Measurements from ENCODE around the gene PCDHGA8.
"Not testable (repeated sequence)": the region's sequence is repeated elsewhere in the genome, so short reads cannot be mapped to it uniquely, and the experiment has no call there.

PCDHGA8 gene

DNA sequence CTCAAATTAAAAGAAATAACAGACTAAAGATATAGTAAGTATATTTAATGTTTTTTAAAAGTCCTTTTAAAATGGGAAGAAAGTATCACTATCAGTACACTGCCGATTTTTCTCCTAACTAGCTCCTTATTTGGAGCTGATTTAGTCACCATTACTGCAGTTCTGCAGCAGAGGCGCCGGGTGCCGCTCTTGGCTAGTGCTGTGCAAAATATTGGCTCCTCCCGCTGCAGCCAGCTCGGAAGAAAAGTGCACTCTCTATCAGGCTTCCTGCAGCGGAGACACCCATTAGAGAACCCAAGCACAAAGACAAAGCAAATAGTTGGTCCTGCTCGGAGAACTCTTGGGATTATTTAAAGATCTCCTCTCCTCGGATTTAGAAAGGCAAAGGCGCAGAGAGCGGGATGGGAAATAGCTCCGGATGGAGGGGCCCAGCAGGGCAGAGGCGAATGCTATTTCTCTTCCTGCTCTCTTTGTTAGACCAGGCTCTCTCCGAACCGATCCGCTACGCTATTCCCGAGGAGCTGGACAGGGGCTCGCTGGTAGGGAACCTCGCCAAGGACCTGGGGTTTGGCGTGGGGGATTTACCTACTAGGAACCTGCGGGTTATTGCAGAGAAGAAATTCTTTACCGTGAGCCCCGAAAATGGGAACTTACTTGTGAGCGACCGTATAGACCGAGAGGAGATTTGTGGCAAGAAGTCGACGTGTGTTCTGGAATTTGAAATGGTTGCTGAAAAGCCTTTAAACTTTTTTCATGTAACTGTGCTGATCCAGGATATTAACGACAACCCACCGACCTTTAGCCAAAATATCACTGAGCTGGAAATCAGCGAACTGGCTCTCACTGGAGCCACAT is 22.2 kb upstream of the PCDHGA8 start, which contains the start of gene PCDHGB3:
TSS of gene PCDHGB3 (plus strand) at position 249 of the 855 bp plus-strand sequence. CDS start at position 402, 153 bp downstream.
- no peak for FAIRE-seq
- DNase-seq (ENCODE audit: extremely low spot score, insufficient read length, low read depth): peak; percentile 17

DNA sequence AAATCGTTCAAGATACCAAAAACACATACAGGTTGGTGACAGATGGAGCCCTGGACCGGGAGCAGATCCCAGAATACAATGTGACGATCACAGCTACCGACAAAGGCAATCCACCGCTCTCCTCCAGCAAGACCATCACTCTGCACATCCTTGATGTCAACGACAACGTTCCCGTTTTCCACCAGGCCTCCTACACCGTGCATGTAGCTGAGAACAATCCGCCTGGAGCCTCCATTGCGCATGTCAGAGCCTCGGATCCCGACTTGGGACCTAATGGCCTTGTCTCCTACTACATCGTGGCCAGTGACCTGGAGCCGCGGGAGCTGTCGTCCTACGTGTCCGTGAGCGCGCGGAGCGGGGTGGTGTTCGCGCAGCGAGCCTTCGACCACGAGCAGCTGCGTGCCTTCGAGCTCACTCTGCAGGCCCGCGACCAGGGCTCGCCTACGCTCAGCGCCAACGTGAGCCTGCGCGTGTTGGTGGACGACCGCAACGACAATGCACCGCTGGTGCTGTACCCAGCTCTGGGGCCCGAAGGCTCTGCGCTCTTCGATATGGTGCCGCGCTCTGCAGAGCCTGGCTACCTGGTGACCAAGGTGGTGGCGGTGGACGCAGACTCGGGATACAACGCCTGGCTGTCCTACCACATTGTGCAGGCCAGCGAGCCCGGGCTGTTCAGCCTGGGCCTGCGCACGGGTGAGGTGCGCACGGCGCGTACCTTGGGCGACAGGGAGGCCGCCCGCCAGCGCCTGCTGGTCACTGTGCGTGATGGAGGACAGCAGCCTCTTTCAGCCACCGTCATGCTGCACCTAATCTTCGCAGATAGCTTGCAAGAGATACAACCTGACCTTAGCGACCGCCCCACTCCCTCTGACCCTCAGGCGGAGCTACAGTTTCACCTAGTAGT is 20.6 kb upstream of the PCDHGA8 start:
- no peak for FAIRE-seq
- no peak for DNase-seq (ENCODE audit: extremely low spot score, insufficient read length, low read depth)

- FAIRE-seq (no peak), DNase-seq (ENCODE audit: extremely low spot score, insufficient read length, low read depth) (no peak)
Measured at GRCh38 chr5:141373673-141374317, 18.6 kb upstream of the PCDHGA8 start, which contains the start of gene PCDHGA6. PCDHGA6 (plus strand) TSS chr5:141373891; CDS start chr5:141374084, 193 bp downstream.

DNA sequence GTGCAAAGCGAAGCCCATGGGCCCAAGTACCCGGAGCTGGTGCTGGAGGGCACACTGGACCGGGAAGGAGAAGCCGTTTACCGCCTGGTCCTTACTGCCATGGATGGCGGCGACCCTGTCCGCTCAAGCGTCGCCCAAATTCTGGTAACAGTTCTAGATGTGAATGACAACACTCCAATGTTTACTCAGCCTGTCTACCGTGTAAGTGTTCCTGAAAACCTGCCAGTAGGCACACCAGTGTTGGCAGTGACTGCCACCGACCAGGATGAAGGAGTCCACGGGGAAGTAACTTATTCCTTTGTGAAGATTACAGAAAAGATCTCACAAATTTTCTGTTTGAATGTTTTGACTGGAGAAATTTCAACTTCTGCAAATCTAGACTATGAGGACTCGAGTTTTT is 17.8 kb upstream of the PCDHGA8 start:
- no peak for DNase-seq (ENCODE audit: extremely low spot score, insufficient read length, low read depth)
- no peak for FAIRE-seq

DNA sequence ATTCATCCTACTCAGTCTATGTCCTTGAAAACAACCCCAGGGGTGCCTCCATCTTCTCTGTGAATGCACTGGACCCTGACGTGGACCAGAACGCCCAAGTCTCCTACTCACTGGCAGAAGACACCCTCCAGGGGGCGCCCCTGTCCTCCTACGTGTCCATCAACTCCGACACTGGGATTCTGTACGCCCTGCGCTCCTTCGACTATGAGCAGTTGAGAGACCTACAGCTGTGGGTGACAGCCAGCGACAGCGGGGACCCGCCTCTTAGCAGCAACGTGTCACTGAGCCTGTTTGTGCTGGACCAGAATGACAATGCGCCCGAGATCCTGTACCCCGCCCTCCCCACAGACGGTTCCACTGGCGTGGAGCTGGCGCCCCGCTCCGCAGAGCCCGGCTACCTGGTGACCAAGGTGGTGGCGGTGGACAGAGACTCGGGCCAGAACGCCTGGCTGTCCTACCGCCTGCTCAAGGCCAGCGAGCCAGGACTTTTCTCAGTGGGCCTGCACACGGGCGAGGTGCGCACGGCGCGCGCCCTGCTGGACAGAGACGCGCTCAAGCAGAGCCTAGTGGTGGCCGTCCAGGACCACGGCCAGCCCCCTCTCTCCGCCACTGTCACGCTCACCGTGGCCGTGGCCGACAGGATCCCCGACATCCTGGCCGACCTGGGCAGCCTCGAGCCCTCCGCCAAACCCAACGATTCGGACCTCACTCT is 16.8 kb upstream of the PCDHGA8 start:
- not testable (repeated sequence) for FAIRE-seq; DNase-seq (ENCODE audit: extremely low spot score, insufficient read length, low read depth)

DNA sequence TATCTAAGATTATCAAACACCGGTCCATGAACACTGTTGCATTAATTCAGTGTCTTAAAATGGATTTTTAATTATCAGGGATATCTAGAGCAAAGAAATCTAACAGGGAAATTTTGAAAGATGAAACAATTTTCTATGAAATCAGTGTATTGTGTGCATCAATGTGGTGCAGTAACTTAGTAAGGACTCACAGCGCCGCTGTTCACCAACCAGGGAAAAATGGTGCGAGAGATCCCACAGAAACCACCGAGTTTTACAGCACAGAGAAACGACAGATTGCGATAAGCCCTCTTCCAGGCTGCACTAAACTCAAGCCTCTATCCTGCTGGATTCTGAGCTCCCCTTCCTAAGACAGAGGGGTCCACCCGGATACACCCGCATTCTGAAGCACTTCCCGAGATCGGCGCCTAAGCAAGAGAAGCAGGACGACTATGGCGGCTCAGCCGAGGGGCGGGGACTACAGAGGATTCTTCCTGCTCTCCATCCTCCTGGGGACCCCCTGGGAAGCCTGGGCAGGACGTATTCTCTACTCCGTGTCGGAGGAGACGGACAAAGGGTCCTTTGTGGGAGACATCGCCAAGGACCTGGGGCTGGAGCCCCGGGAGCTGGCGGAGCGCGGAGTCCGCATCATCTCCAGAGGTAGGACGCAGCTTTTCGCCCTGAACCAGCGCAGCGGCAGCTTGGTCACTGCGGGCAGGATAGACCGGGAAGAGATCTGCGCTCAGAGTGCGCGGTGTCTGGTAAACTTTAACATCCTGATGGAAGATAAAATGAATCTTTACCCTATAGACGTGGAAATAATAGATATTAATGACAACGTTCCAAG is 9.8 kb upstream of the PCDHGA8 start, which contains the start of gene PCDHGA7:
TSS of gene PCDHGA7 (plus strand) at position 274 of the 826 bp plus-strand sequence. CDS start at position 432, 158 bp downstream.
- FAIRE-seq: no peak
- DNase-seq (ENCODE audit: extremely low spot score, insufficient read length, low read depth): no peak

DNA sequence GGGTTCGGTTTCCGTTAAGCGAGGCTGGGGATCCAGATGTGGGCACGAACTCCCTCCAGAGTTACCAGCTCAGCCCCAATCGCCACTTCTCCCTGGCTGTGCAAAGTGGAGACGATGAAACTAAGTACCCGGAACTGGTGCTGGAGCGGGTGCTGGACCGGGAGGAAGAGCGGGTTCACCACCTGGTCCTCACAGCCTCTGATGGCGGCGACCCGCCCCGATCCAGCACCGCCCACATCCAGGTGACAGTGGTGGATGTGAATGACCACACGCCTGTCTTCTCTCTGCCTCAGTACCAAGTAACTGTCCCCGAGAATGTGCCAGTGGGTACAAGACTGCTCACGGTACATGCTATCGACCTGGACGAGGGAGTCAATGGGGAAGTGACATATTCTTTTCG is 9.1 kb upstream of the PCDHGA8 start:
- no peak for FAIRE-seq
- no peak for DNase-seq (ENCODE audit: extremely low spot score, insufficient read length, low read depth)

GRCh38 chr5:141384471-141385267 is 7.8 kb upstream of the PCDHGA8 start:
- FAIRE-seq (no peak), DNase-seq (ENCODE audit: extremely low spot score, insufficient read length, low read depth) (no peak)

DNA sequence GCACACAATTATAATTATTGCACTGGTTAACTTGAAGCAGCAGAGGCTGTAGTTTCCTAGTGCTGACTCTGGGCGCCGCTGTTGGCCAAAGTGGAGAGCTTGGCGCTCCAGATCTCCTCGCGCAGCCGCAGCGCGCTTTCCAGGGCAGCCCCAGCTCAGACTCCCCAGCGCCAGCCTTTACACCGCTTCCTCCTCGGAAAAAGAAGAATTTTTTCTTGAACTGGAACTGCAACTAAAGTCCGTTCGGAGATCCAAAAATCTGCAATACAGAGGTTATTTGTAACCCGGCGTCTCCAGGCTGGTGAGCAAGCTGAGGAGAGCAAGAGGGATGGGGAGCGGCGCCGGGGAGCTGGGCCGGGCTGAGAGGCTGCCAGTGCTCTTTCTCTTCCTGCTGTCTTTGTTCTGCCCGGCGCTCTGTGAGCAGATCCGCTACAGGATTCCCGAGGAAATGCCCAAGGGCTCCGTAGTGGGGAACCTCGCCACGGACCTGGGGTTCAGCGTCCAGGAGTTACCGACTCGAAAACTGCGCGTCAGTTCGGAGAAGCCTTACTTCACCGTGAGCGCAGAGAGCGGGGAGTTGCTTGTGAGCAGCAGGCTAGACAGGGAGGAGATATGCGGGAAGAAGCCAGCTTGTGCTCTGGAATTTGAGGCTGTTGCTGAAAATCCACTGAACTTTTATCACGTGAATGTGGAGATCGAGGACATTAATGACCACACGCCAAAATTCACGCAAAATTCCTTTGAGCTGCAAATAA is 4.7 kb upstream of the PCDHGA8 start, which contains the start of gene PCDHGB4:
TSS of gene PCDHGB4 (plus strand) at position 142 of the 755 bp plus-strand sequence. CDS start at position 329, 187 bp downstream.
- peak; percentile 49 for FAIRE-seq
- DNase-seq (ENCODE audit: extremely low spot score, insufficient read length, low read depth): not testable (repeated sequence)

- DNase-seq (ENCODE audit: extremely low spot score, insufficient read length, low read depth) (no peak), FAIRE-seq (no peak)
Measured at GRCh38 chr5:141388661-141389060, 3.8 kb upstream of the PCDHGA8 start.

DNA sequence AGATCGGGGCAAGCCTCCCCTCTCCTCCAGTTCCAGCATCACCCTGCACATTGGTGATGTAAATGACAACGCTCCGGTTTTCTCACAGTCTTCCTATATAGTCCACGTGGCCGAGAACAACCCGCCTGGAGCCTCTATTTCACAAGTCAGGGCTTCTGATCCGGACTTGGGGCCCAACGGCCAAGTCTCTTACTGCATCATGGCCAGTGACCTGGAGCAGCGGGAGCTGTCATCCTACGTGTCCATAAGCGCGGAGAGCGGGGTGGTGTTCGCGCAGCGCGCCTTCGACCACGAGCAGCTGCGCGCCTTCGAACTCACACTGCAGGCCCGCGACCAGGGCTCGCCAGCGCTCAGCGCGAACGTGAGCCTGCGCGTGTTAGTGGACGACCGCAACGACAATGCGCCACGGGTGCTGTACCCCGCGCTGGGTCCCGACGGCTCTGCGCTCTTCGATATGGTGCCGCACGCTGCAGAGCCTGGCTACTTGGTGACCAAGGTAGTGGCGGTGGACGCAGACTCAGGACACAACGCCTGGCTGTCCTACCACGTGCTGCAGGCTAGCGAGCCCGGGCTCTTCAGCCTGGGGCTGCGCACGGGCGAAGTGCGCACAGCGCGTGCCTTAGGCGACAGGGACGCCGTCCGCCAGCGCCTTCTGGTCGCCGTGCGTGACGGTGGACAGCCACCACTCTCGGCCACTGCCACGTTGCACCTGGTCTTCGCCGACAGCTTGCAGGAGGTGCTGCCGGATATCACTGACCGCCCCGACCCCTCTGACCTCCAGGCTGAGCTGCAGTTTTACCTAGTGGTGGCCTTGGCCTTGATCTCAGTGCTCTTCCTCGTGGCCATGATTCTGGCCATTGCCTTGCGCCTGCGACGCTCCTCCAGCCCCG is 3.0 kb upstream of the PCDHGA8 start:
- no peak for FAIRE-seq
- DNase-seq (ENCODE audit: extremely low spot score, insufficient read length, low read depth): no peak

DNA sequence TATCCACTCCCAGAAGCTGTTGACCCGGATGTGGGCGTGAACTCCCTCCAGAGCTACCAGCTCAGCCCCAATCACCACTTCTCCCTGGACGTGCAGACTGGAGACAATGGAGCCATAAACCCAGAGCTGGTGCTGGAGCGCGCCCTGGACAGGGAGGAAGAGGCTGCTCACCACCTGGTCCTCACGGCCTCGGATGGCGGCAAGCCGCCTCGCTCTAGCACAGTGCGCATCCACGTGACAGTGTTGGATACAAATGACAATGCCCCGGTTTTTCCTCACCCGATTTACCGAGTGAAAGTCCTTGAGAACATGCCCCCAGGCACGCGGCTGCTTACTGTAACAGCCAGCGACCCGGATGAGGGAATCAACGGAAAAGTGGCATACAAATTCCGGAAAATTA is 834 bp downstream of the PCDHGA8 start:
- DNase-seq (ENCODE audit: extremely low spot score, insufficient read length, low read depth) (no peak), FAIRE-seq (no peak)

DNA sequence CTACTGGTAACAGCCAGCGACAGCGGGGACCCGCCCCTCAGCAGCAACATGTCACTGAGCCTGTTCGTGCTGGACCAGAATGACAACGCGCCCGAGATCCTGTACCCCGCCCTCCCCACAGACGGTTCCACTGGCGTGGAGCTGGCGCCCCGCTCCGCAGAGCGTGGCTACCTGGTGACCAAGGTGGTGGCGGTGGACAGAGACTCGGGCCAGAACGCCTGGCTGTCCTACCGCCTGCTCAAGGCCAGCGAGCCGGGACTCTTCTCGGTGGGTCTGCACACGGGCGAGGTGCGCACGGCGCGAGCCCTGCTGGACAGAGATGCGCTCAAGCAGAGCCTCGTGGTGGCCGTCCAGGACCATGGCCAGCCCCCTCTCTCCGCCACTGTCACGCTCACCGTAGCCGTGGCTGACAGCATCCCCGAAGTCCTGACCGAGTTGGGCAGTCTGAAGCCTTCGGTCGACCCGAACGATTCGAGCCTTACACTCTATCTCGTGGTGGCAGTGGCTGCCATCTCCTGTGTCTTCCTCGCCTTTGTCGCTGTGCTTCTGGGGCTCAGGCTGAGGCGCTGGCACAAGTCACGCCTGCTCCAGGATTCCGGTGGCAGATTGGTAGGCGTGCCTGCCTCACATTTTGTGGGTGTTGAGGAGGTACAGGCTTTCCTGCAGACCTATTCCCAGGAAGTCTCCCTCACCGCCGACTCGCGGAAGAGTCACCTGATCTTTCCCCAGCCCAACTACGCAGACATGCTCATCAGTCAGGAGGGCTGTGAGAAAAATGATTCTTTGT is 2.2 kb downstream of the PCDHGA8 start:
- not testable (repeated sequence) for DNase-seq (ENCODE audit: extremely low spot score, insufficient read length, low read depth); FAIRE-seq

GRCh38 chr5:141397756-141398551 is 5.5 kb downstream of the PCDHGA8 start, which contains the start of gene PCDHGB5:
PCDHGB5 (plus strand) TSS chr5:141397947; CDS start chr5:141398128, 181 bp downstream.
- FAIRE-seq; DNase-seq (ENCODE audit: extremely low spot score, insufficient read length, low read depth): not testable (repeated sequence)
